Erythroblast (primary cell): ENCODE data around the gene ECD.

Source experiments
- GATA1 ChIP-seq: IDR thresholded peaks from 2 replicates; pipeline ENCODE4 v1.6.1; 2011; ENCODE audit warnings: low read depth, mild to moderate bottlenecking, control low read depth, low read length, moderate library complexity
- POLR2A ChIP-seq: IDR thresholded peaks from 2 replicates; pipeline ENCODE4 v1.6.1; 2011; ENCODE audit warnings: mild to moderate bottlenecking, low read length

GRCh38 chr10:73190188-73190587 lies 22.4 kb upstream of the ECD start:
- no peak for TF ChIP-seq POLR2A
- no peak for TF ChIP-seq GATA1
